Smooth muscle cell (in vitro differentiated cells): Measurements from ENCODE around the gene KCNQ1. TPM values are rescaled to one million over a fixed set of nuclear protein-coding genes. Genes with fewer than 3 reads are reported as not detected.

ENCODE experiments used
- DNase-seq: peaks from one replicate; lab custom pipeline; 2025; ENCODE audit not compliant: unreplicated experiment; lab: John Stamatoyannopoulos, UW
- H2AFZ ChIP-seq: fragments of 200-600 bp; sonication (generic); 2 replicates; pipeline ENCODE4 v1.6.0; 2016; ENCODE audit warnings: antibody characterized with exemption, low read depth, mild to moderate bottlenecking
- H3F3A ChIP-seq: fragments of 200-600 bp; sonication (generic); 2 replicates; pipeline ENCODE4 v1.6.0; 2017; ENCODE audit warnings: antibody characterized with exemption, low read depth
- H3K27ac ChIP-seq: fragments of 200-600 bp; sonication (generic); 2 replicates; pipeline ENCODE4 v1.5.1; 2016; ENCODE audit warnings: low read depth, mild to moderate bottlenecking
- H3K27me3 ChIP-seq: fragments of 200-600 bp; sonication (generic); 2 replicates; pipeline ENCODE4 v1.6.1; 2016; ENCODE audit warnings: low read depth, mild to moderate bottlenecking
- H3K36me3 ChIP-seq: fragments of 200-600 bp; sonication (generic); 2 replicates; pipeline ENCODE4 v1.5.1; 2016; ENCODE audit warnings: low read depth
- H3K4me1 ChIP-seq: fragments of 200-600 bp; sonication (generic); 2 replicates; pipeline ENCODE4 v1.5.1; 2016; ENCODE audit warnings: low read depth
- H3K4me2 ChIP-seq: fragments of 200-600 bp; sonication (generic); 2 replicates; pipeline ENCODE4 v1.6.0; 2016; ENCODE audit warnings: mild to moderate bottlenecking
- H3K4me3 ChIP-seq: fragments of 200-600 bp; sonication (generic); 2 replicates; pipeline ENCODE4 v1.5.1; 2016; ENCODE audit warnings: mild to moderate bottlenecking
- H3K79me2 ChIP-seq: fragments of 200-600 bp; sonication (generic); 2 replicates; pipeline ENCODE4 v1.6.0; 2016; ENCODE audit warnings: low read depth, mild to moderate bottlenecking
- H3K9ac ChIP-seq: fragments of 200-600 bp; sonication (generic); 2 replicates; pipeline ENCODE4 v1.6.0; 2016; ENCODE audit warnings: low read depth
- H3K9me3 ChIP-seq: fragments of 200-600 bp; sonication (generic); replicated peaks from 2 replicates; pipeline ENCODE4 v1.5.1; 2016; ENCODE audit warnings: low read depth
- H4K20me1 ChIP-seq: fragments of 200-600 bp; sonication (generic); 2 replicates; pipeline ENCODE4 v1.6.0; 2016; ENCODE audit warnings: low read depth
- WGBS: methylation state at CpG from one replicate; pipeline ENCODE4 v1.1.7; 2016; ENCODE audit warnings: low lambda C conversion rate; 5-methylcytosine and 5-hydroxymethylcytosine counted together
- polyA plus RNA-seq: library from polyadenylated mRNA; unstranded; fragments of >200 nt; fragmentation: Nextera tagmentation; extraction: Ambion mirVana; gene quantifications from 2 replicates; pipeline ENCODE4 v1.2.1, GENCODE V29; 2016
- total RNA-seq: library from RNA; depleted of rRNA; stranded (reverse); fragments of >200 nt; gene quantifications from 2 replicates; pipeline ENCODE4 v1.2.3, GENCODE V29; 2014
- TF ChIP-seq, protein P1 (sequence below): fragments of 200-600 bp; sonication (generic); IDR thresholded peaks from 2 replicates; pipeline ENCODE4 v1.5.1; 2017; ENCODE audit warnings: borderline replicate concordance, mild to moderate bottlenecking, antibody characterized with exemption; ENCODE audit not compliant: insufficient read depth, poor library complexity, severe bottlenecking

Gene KCNQ1
- total and polyA plus RNA-seq, 2 experiments from 2014 or later: 1.3 to 2.3 TPM

DNA sequence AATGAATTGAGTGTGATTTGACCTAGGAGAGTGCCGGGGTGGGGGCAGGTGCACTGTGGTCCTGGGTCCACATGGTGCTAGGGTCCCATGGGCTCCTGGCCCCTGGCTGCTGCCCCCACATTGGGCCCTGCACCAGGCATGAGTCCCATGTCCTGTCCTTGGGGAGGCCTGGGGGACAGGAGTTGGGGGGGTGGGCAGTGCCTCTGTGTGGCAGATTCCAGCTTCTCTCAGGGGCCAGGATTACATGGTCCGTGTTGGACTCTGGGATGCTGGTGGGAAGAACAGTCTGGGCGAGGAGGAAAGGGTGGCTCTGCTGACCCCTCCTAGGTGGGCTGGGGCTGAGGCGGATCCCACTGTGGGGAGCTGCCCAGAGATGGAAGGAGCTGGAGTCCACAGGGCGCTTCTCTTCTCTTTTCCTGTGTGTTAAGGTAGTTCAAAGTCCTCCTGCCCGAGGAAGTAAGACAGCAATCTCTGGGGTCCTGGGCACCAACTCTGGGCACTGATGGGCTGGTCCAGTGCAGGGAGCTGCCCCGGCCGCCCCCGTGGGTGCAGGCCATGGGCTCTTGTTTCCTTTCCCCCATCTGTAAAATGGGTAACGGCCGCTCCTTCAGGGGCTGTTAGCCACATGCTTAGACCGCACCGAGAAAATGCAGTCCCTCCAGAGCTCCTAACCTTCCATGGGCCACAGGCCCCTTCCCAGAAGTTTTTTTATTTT, 19.8 kb downstream of the KCNQ1 start:
- WGBS: 93% methylated on average over 13 of the region's 13 CpGs
- H4K20me1 ChIP-seq: no peaks in the 10 kb centered on the region

DNA sequence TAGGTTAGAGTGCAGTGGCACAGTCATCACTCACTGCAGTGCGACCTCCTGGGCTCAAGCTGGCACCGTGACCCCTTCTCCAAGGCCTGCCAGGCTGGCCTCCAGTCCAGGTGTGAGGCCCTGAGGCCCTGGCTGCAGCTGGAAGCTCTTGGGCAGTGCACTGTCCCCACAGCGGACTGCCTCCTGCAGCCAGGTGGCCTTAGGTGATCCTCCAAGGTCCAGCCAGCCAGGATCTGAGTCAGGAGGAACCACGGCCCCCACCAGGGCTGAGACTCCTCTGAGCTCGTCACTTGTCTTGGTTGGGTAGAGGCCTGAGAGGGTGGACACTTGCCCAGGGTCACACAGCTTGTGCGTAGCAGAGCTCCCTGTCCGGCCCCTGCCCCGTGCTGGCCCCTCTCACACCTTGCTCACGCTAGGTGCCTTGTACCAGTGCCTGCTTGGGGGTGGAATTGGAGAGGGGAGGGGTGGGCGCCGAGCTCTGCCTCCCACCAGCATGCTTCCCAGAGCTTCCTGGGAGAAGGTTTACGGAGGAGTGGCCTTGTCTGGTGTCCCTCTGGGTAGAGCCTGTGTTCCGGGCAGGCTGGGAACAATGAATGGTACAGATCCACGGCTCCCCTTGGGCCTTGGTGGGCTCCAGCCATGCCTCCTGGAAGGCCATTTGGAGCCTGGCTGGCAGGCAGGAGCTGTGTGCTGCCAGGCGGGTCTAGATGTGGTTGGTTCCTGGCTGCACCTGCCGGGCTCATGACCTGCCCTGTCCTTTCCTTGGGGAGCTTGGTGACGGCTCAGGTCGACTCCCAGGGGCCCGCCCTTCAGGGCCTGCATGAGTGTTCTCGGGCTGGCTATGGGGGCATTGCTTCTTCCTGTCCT, 20.6 kb downstream of the KCNQ1 start:
- Histone ChIP-seq H2AFZ (no peak overlapping the region), H3K4me3 (no peak overlapping the region), H3K4me1 (no peaks in the 10 kb centered on the region), H3K27me3 (peaks cover 11% of the 10 kb centered on the region), H3F3A (no peaks in the 10 kb centered on the region), H3K27ac (no peak overlapping the region), H3K9ac (no peak overlapping the region), H3K36me3 (no peaks in the 10 kb centered on the region), H3K79me2 (no peaks in the 10 kb centered on the region), H3K4me2 (no peak overlapping the region), H3K9me3 (no peaks in the 10 kb centered on the region), H4K20me1 (no peaks in the 10 kb centered on the region)
- TF ChIP-seq, protein P1, sequence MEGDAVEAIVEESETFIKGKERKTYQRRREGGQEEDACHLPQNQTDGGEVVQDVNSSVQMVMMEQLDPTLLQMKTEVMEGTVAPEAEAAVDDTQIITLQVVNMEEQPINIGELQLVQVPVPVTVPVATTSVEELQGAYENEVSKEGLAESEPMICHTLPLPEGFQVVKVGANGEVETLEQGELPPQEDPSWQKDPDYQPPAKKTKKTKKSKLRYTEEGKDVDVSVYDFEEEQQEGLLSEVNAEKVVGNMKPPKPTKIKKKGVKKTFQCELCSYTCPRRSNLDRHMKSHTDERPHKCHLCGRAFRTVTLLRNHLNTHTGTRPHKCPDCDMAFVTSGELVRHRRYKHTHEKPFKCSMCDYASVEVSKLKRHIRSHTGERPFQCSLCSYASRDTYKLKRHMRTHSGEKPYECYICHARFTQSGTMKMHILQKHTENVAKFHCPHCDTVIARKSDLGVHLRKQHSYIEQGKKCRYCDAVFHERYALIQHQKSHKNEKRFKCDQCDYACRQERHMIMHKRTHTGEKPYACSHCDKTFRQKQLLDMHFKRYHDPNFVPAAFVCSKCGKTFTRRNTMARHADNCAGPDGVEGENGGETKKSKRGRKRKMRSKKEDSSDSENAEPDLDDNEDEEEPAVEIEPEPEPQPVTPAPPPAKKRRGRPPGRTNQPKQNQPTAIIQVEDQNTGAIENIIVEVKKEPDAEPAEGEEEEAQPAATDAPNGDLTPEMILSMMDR: no peak
- no peak for DNase-seq
- WGBS: 87% methylated on average over 20 of the region's 20 CpGs

More for the DNA sequence above, 19.8 kb downstream of the KCNQ1 start:
- H2AFZ ChIP-seq: no peak overlapping the region
- DNase-seq: no peak
- no peaks in the 10 kb centered on the region for H3K9me3 ChIP-seq
- H3K79me2 ChIP-seq: no peaks in the 10 kb centered on the region
- H3K9ac ChIP-seq: no peak overlapping the region
- peaks cover 5% of the 10 kb centered on the region for H3K27me3 ChIP-seq
- no peak overlapping the region for H3K4me2 ChIP-seq
- H3K4me1 ChIP-seq: no peaks in the 10 kb centered on the region
- TF ChIP-seq, protein P1: no peak
- no peak overlapping the region for H3K4me3 ChIP-seq
- H3K27ac ChIP-seq: no peak overlapping the region
- H3F3A ChIP-seq: no peaks in the 10 kb centered on the region
- H3K36me3 ChIP-seq: no peaks in the 10 kb centered on the region

DNA sequence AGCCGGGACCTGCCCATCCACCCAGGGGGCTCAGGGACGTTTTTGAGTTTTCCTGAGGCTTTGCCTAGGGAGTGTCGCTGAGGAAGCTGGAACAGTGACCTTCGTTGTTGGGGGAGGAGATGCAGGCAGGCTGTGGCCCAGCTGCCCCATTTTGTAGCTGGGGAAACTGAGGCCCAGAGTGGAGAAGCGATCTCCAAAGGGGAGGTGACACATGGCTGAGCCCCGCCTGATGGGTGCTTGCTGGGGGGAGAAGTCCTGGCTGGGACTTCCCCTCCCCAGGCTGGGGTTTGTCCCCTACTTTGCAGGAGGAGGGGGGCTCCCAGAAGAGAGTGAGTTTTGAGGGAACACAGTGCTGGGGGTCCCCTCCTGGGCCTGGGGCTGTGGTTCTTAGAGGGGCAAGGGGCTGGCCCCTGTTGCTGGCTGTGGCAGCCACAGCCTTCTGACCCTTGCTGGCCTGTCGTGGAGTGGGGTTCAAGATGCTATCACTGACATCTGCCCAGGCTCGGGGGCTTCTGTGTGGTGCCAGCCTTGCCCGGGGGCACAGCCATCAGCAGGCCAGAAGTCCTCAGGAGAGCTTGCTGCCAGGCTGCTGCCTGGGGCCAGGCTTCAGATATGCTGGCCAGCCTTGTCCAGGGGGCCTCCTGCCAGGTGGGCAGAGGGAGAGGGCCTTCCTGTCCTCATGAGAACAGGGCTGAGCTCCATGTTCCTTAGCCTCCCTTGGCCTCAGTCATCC, 21.4 kb downstream of the KCNQ1 start:
- H3K79me2 ChIP-seq: no peaks in the 10 kb centered on the region
- no peaks in the 10 kb centered on the region for H3F3A ChIP-seq
- H3K27ac ChIP-seq: no peak overlapping the region
- H3K9me3 ChIP-seq: no peaks in the 10 kb centered on the region
- H3K4me2 ChIP-seq: no peak overlapping the region
- H3K4me1 ChIP-seq: no peaks in the 10 kb centered on the region
- H3K36me3 ChIP-seq: no peaks in the 10 kb centered on the region
- no peak for DNase-seq
- H4K20me1 ChIP-seq: no peaks in the 10 kb centered on the region
- H3K4me3 ChIP-seq: no peak overlapping the region
- H3K9ac ChIP-seq: no peak overlapping the region
- WGBS: 83% methylated on average over 9 of the region's 9 CpGs
- TF ChIP-seq, protein P1: no peak
- peaks cover 16% of the 10 kb centered on the region for H3K27me3 ChIP-seq
- no peak overlapping the region for H2AFZ ChIP-seq
